ENCODE measurements around the gene GTSF1L. TPM values are rescaled to one million over a fixed set of nuclear protein-coding genes. Genes with fewer than 3 reads are reported as not detected.

Gene GTSF1L
- total RNA-seq, 1 experiment from 2014 or later, result not detected

GRCh38 chr20:43766385-43766784 is 39.6 kb upstream of the GTSF1L start:
- POLR2A ChIA-PET (ENCODE audit: low non-redundant PET), result no interaction called here

GRCh38 chr20:43765916-43766315 is 39.1 kb upstream of the GTSF1L start:
- Histone ChIP-seq H3K4me3 (ENCODE audit: low read depth, low read length, poor library complexity, severe bottlenecking) (no peak overlapping the region), H3K36me3 (ENCODE audit: insufficient read depth, low read length, poor library complexity, severe bottlenecking) (no peaks in the 10 kb centered on the region), H3K27me3 (replicated peaks; ENCODE audit: insufficient read depth, low read depth, low read length, poor library complexity) (no peaks in the 10 kb centered on the region), H3K9me3 (ENCODE audit: low read depth, low read length, poor library complexity, severe bottlenecking) (no peaks in the 10 kb centered on the region), H3K27ac (ENCODE audit: low read depth, low read length, poor library complexity, severe bottlenecking) (no peak overlapping the region), H3K4me1 (ENCODE audit: insufficient read depth, low read length, poor library complexity, severe bottlenecking) (peaks cover 4% of the 10 kb centered on the region)
- intact Hi-C loops (cut with micrococcal nuclease; ENCODE audit: unreplicated experiment), result no loop called here
- no TSS peak for BruUV-seq (replicated peaks)
- ChIA-PET CTCF (no interaction called here), POLR2A (ENCODE audit: low non-redundant PET) (no interaction called here)
- DNase-seq (ENCODE audit: low spot score), result no peak
- TF ChIP-seq EZH2 (IDR thresholded peaks at IDR 0.05; ENCODE audit: borderline replicate concordance, low read depth, low read length, poor library complexity, severe bottlenecking) (no peak), CTCF (conservative IDR thresholded peaks at IDR 0.05; ENCODE audit: low read depth, low read length) (no peak)

More at GRCh38 chr20:43766385-43766784, 39.6 kb upstream of the GTSF1L start:
- no peaks in the 10 kb centered on the region for H3K9me3 ChIP-seq (ENCODE audit: low read depth, low read length, poor library complexity, severe bottlenecking)
- no peaks in the 10 kb centered on the region for H3K27me3 ChIP-seq (replicated peaks; ENCODE audit: insufficient read depth, low read depth, low read length, poor library complexity)
- BruUV-seq (replicated peaks), result no TSS peak
- H3K4me1 ChIP-seq (ENCODE audit: insufficient read depth, low read length, poor library complexity, severe bottlenecking), result peaks cover 4% of the 10 kb centered on the region
- H3K27ac ChIP-seq (ENCODE audit: low read depth, low read length, poor library complexity, severe bottlenecking), result no peak overlapping the region
- DNase-seq (ENCODE audit: low spot score), result no peak
- H3K4me3 ChIP-seq (ENCODE audit: low read depth, low read length, poor library complexity, severe bottlenecking), result no peak overlapping the region
- CTCF ChIA-PET, result no interaction called here
- intact Hi-C loops (cut with micrococcal nuclease; ENCODE audit: unreplicated experiment), result no loop called here
- TF ChIP-seq CTCF (conservative IDR thresholded peaks at IDR 0.05; ENCODE audit: low read depth, low read length) (no peak), EZH2 (IDR thresholded peaks at IDR 0.05; ENCODE audit: borderline replicate concordance, low read depth, low read length, poor library complexity, severe bottlenecking) (no peak)
- H3K36me3 ChIP-seq (ENCODE audit: insufficient read depth, low read length, poor library complexity, severe bottlenecking), result no peaks in the 10 kb centered on the region

GRCh38 chr20:43762911-43763310 is 36.1 kb upstream of the GTSF1L start:
- POLR2A ChIA-PET (ENCODE audit: low non-redundant PET), result no interaction called here

More at GRCh38 chr20:43762911-43763310, 36.1 kb upstream of the GTSF1L start:
- no peak for DNase-seq (ENCODE audit: low spot score)
- Histone ChIP-seq H3K4me1 (ENCODE audit: insufficient read depth, low read length, poor library complexity, severe bottlenecking) (peaks cover 1% of the 10 kb centered on the region), H3K27ac (ENCODE audit: low read depth, low read length, poor library complexity, severe bottlenecking) (no peak overlapping the region), H3K27me3 (replicated peaks; ENCODE audit: insufficient read depth, low read depth, low read length, poor library complexity) (no peaks in the 10 kb centered on the region), H3K36me3 (ENCODE audit: insufficient read depth, low read length, poor library complexity, severe bottlenecking) (no peaks in the 10 kb centered on the region), H3K4me3 (ENCODE audit: low read depth, low read length, poor library complexity, severe bottlenecking) (no peak overlapping the region), H3K9me3 (ENCODE audit: low read depth, low read length, poor library complexity, severe bottlenecking) (no peaks in the 10 kb centered on the region)
- intact Hi-C loops (cut with micrococcal nuclease; ENCODE audit: unreplicated experiment), result no loop called here
- TF ChIP-seq CTCF (conservative IDR thresholded peaks at IDR 0.05; ENCODE audit: low read depth, low read length) (no peak), EZH2 (IDR thresholded peaks at IDR 0.05; ENCODE audit: borderline replicate concordance, low read depth, low read length, poor library complexity, severe bottlenecking) (no peak)
- BruUV-seq (replicated peaks), result no TSS peak
- CTCF ChIA-PET, result interaction anchor here (0.7 kb wide), 1 partner anchor 422 kb away, joined by 3 read pairs; no protein-coding TSS in a partner anchor
